ENCODE results near the gene ADAMTS12. TPM values are rescaled to one million over a fixed set of nuclear protein-coding genes. Genes with fewer than 3 reads are reported as not detected.

Gene ADAMTS12
- total and polyA plus RNA-seq, 5 donors from 2014 or later, result not detected

- peaks cover 0 to 2% (median 0%) of the 10 kb centered on the region in 7 donors for H3K9me3 Mint-ChIP-seq
- Histone ChIP-seq H3K9me3 (ENCODE audit: control insufficient read depth in 2 of 2, low read length in 2 of 2) (no peaks in the 10 kb centered on the region), H3K4me3 (ENCODE audit: low read depth, low read length) (no peak overlapping the region), H3K27me3 (ENCODE audit: control insufficient read depth, insufficient read depth, low read length) (peaks cover 3% of the 10 kb centered on the region), H3K4me1 (ENCODE audit: control insufficient read depth, insufficient read depth, low read length, poor library complexity, severe bottlenecking) (no peaks in the 10 kb centered on the region), H3K27ac (ENCODE audit: insufficient read depth, low read length, poor library complexity, severe bottlenecking) (no peak overlapping the region), H3K36me3 (ENCODE audit: control insufficient read depth, insufficient read depth, low read length) (no peaks in the 10 kb centered on the region)
- ATAC-seq (ENCODE audit: low read depth in 2 of 2) (no peak), DNase-seq (no peak)
- peaks cover 5% of the 10 kb centered on the region for H3K27me3 Mint-ChIP-seq
- no peaks in the 10 kb centered on the region for H3K4me1 Mint-ChIP-seq
- H3K27ac Mint-ChIP-seq, result no peak overlapping the region
- H3K36me3 Mint-ChIP-seq, result peaks cover 4% of the 10 kb centered on the region
- no peak overlapping the region for H3K4me3 Mint-ChIP-seq
Observed at GRCh38 chr5:33831041-33831440, 60.7 kb downstream of the ADAMTS12 start.

GRCh38 chr5:33829430-33829829 lies 62.4 kb downstream of the ADAMTS12 start:
- Histone ChIP-seq H3K27ac (ENCODE audit: insufficient read depth, low read length, poor library complexity, severe bottlenecking) (no peak overlapping the region), H3K4me3 (ENCODE audit: low read depth, low read length) (no peak overlapping the region), H3K9me3 (ENCODE audit: control insufficient read depth in 2 of 2, low read length in 2 of 2) (no peaks in the 10 kb centered on the region), H3K27me3 (ENCODE audit: control insufficient read depth, insufficient read depth, low read length) (peaks cover 3% of the 10 kb centered on the region), H3K36me3 (ENCODE audit: control insufficient read depth, insufficient read depth, low read length) (no peaks in the 10 kb centered on the region), H3K4me1 (ENCODE audit: control insufficient read depth, insufficient read depth, low read length, poor library complexity, severe bottlenecking) (no peaks in the 10 kb centered on the region)
- Mint-ChIP-seq H3K27me3 (peaks cover 5% of the 10 kb centered on the region), H3K9me3 (peaks cover 0 to 2% (median 0%) of the 10 kb centered on the region in 7 donors), H3K4me3 (no peak overlapping the region), H3K27ac (peak overlapping the region in 1 of 3 donors; percentile 16), H3K36me3 (peaks cover 4% of the 10 kb centered on the region), H3K4me1 (no peaks in the 10 kb centered on the region)
- no peak for ATAC-seq (ENCODE audit: low read depth in 2 of 2)
- no peak for DNase-seq

GRCh38 chr5:33828626-33829308 lies 63.0 kb downstream of the ADAMTS12 start:
- no peak for ATAC-seq (ENCODE audit: low read depth in 2 of 2)
- no peaks in the 10 kb centered on the region for H3K4me1 Mint-ChIP-seq

GRCh38 chr5:33827885-33828284 lies 63.9 kb downstream of the ADAMTS12 start:
- no peaks in the 10 kb centered on the region for H3K9me3 ChIP-seq (ENCODE audit: control insufficient read depth in 2 of 2, low read length in 2 of 2)
- H3K4me3 Mint-ChIP-seq, result no peak overlapping the region

More at GRCh38 chr5:33828626-33829308, 63.0 kb downstream of the ADAMTS12 start:
- Mint-ChIP-seq H3K4me3 (no peak overlapping the region), H3K36me3 (peaks cover 4% of the 10 kb centered on the region), H3K27me3 (peaks cover 5% of the 10 kb centered on the region), H3K9me3 (peaks cover 0 to 2% (median 0%) of the 10 kb centered on the region in 7 donors), H3K27ac (peak overlapping the region in 1 of 3 donors; percentile 16)
- no peaks in the 10 kb centered on the region for H3K36me3 ChIP-seq (ENCODE audit: control insufficient read depth, insufficient read depth, low read length)
- DNase-seq, result no peak
- peaks cover 3% of the 10 kb centered on the region for H3K27me3 ChIP-seq (ENCODE audit: control insufficient read depth, insufficient read depth, low read length)
- no peaks in the 10 kb centered on the region for H3K4me1 ChIP-seq (ENCODE audit: control insufficient read depth, insufficient read depth, low read length, poor library complexity, severe bottlenecking)
- no peak overlapping the region for H3K4me3 ChIP-seq (ENCODE audit: low read depth, low read length)
- H3K27ac ChIP-seq (ENCODE audit: insufficient read depth, low read length, poor library complexity, severe bottlenecking), result no peak overlapping the region
- H3K9me3 ChIP-seq (ENCODE audit: control insufficient read depth in 2 of 2, low read length in 2 of 2), result no peaks in the 10 kb centered on the region

GRCh38 chr5:33827018-33827707 lies 64.6 kb downstream of the ADAMTS12 start:
- H3K4me1 ChIP-seq (ENCODE audit: control insufficient read depth, insufficient read depth, low read length, poor library complexity, severe bottlenecking), result no peaks in the 10 kb centered on the region
- Mint-ChIP-seq H3K36me3 (peaks cover 4% of the 10 kb centered on the region), H3K27ac (no peak overlapping the region), H3K4me1 (no peaks in the 10 kb centered on the region), H3K9me3 (peaks cover 0 to 4% (median 0%) of the 10 kb centered on the region in 7 donors), H3K4me3 (no peak overlapping the region), H3K27me3 (peaks cover 5% of the 10 kb centered on the region)
- H3K4me3 ChIP-seq (ENCODE audit: low read depth, low read length), result no peak overlapping the region
- H3K27ac ChIP-seq (ENCODE audit: insufficient read depth, low read length, poor library complexity, severe bottlenecking), result no peak overlapping the region
- ATAC-seq (ENCODE audit: low read depth in 2 of 2), result no peak
- no peak for DNase-seq
- no peaks in the 10 kb centered on the region for H3K27me3 ChIP-seq (ENCODE audit: control insufficient read depth, insufficient read depth, low read length)
- H3K36me3 ChIP-seq (ENCODE audit: control insufficient read depth, insufficient read depth, low read length), result no peaks in the 10 kb centered on the region
- H3K9me3 ChIP-seq (ENCODE audit: control insufficient read depth in 2 of 2, low read length in 2 of 2), result no peaks in the 10 kb centered on the region

More at GRCh38 chr5:33827885-33828284, 63.9 kb downstream of the ADAMTS12 start:
- no peaks in the 10 kb centered on the region for H3K4me1 Mint-ChIP-seq
- H3K27ac ChIP-seq (ENCODE audit: insufficient read depth, low read length, poor library complexity, severe bottlenecking), result no peak overlapping the region
- H3K9me3 Mint-ChIP-seq, result peaks cover 0 to 3% (median 0%) of the 10 kb centered on the region in 7 donors
- no peak overlapping the region for H3K27ac Mint-ChIP-seq
- no peak for DNase-seq
- H3K27me3 Mint-ChIP-seq, result peaks cover 5% of the 10 kb centered on the region
- no peaks in the 10 kb centered on the region for H3K4me1 ChIP-seq (ENCODE audit: control insufficient read depth, insufficient read depth, low read length, poor library complexity, severe bottlenecking)
- no peak for ATAC-seq (ENCODE audit: low read depth in 2 of 2)
- H3K27me3 ChIP-seq (ENCODE audit: control insufficient read depth, insufficient read depth, low read length), result peaks cover 2% of the 10 kb centered on the region
- H3K36me3 ChIP-seq (ENCODE audit: control insufficient read depth, insufficient read depth, low read length), result no peaks in the 10 kb centered on the region
- H3K36me3 Mint-ChIP-seq, result peaks cover 4% of the 10 kb centered on the region
- no peak overlapping the region for H3K4me3 ChIP-seq (ENCODE audit: low read depth, low read length)

- no peak for ATAC-seq (ENCODE audit: low read depth in 2 of 2)
- no peak for DNase-seq
- H3K27me3 ChIP-seq (ENCODE audit: control insufficient read depth, insufficient read depth, low read length), result no peaks in the 10 kb centered on the region
- Mint-ChIP-seq H3K36me3 (peaks cover 3% of the 10 kb centered on the region), H3K4me3 (no peak overlapping the region), H3K27ac (no peak overlapping the region), H3K9me3 (peaks cover 0 to 4% (median under 1%) of the 10 kb centered on the region in 7 donors), H3K27me3 (peaks cover under 1% of the 10 kb centered on the region), H3K4me1 (no peaks in the 10 kb centered on the region)
- H3K27ac ChIP-seq (ENCODE audit: insufficient read depth, low read length, poor library complexity, severe bottlenecking), result no peak overlapping the region
- H3K9me3 ChIP-seq (ENCODE audit: control insufficient read depth in 2 of 2, low read length in 2 of 2), result no peaks in the 10 kb centered on the region
- H3K4me1 ChIP-seq (ENCODE audit: control insufficient read depth, insufficient read depth, low read length, poor library complexity, severe bottlenecking), result no peaks in the 10 kb centered on the region
- H3K36me3 ChIP-seq (ENCODE audit: control insufficient read depth, insufficient read depth, low read length), result no peaks in the 10 kb centered on the region
- H3K4me3 ChIP-seq (ENCODE audit: low read depth, low read length), result no peak overlapping the region
Observed at GRCh38 chr5:33824516-33825195, 67.1 kb downstream of the ADAMTS12 start.

- H3K4me3 ChIP-seq (ENCODE audit: low read depth, low read length), result no peak overlapping the region
- H3K27ac Mint-ChIP-seq, result no peak overlapping the region
- peaks cover 0 to 6% (median 3%) of the 10 kb centered on the region in 7 donors for H3K9me3 Mint-ChIP-seq
- no peaks in the 10 kb centered on the region for H3K36me3 ChIP-seq (ENCODE audit: control insufficient read depth, insufficient read depth, low read length)
- peaks cover 2% of the 10 kb centered on the region for H3K27me3 ChIP-seq (ENCODE audit: control insufficient read depth, insufficient read depth, low read length)
- H3K9me3 ChIP-seq (ENCODE audit: control insufficient read depth in 2 of 2, low read length in 2 of 2), result no peaks in the 10 kb centered on the region
- ATAC-seq (ENCODE audit: low read depth in 2 of 2) (no peak), DNase-seq (no peak)
- no peaks in the 10 kb centered on the region for H3K4me1 Mint-ChIP-seq
- no peak overlapping the region for H3K27ac ChIP-seq (ENCODE audit: insufficient read depth, low read length, poor library complexity, severe bottlenecking)
- H3K27me3 Mint-ChIP-seq, result no peaks in the 10 kb centered on the region
- no peaks in the 10 kb centered on the region for H3K4me1 ChIP-seq (ENCODE audit: control insufficient read depth, insufficient read depth, low read length, poor library complexity, severe bottlenecking)
- no peak overlapping the region for H3K4me3 Mint-ChIP-seq
- H3K36me3 Mint-ChIP-seq, result no peaks in the 10 kb centered on the region
Observed at GRCh38 chr5:33817301-33817700, 74.5 kb downstream of the ADAMTS12 start.

Data from CD4-positive, CD25-positive, alpha-beta regulatory T cell (primary cell).